WTC11 (cell line): ENCODE measurements around the gene SCGB3A2. TPM values are rescaled to one million over a fixed set of nuclear protein-coding genes. Genes with fewer than 3 reads are reported as not detected.
A peak's percentile ranks its signal among the peaks of the same experiment; 100 is the strongest.

ENCODE experiments used
- ATAC-seq: fragments of 200-7000 bp; cut with Tn5 transposase; 2 replicates; pipeline ENCODE4 v1.10.0; 2021; ENCODE audit warnings: mild to moderate bottlenecking, moderate library complexity
- CTCF ChIA-PET: fragments of 300-600 bp; sonication (Branson Sonifier 250); formaldehyde crosslinking; loops from one replicate; lab custom pipeline; 2021; ENCODE audit warnings: antibody characterized with exemption; lab: Charles Lee
- POLR2A ChIA-PET: fragments of 350-600 bp; sonication (Branson Sonifier 250); formaldehyde crosslinking; loops from one replicate; lab custom pipeline; 2021; ENCODE audit warnings: antibody characterized with exemption; lab: Charles Lee
- DNase-seq: peaks from one replicate; pipeline ENCODE4 v3.0.0; 2021; ENCODE audit warnings: low spot score
- H3K27ac Mint-ChIP-seq: 2 replicates; pipeline ENCODE4 v1.8.0; 2021; ENCODE audit warnings: mixed read lengths
- H3K27me3 Mint-ChIP-seq: 2 replicates; pipeline ENCODE4 v1.8.0; 2021; ENCODE audit warnings: low read depth, mild to moderate bottlenecking, moderate library complexity, mixed read lengths
- H3K36me3 Mint-ChIP-seq: 2 replicates; pipeline ENCODE4 v1.8.0; 2021; ENCODE audit warnings: mixed read lengths
- H3K4me1 Mint-ChIP-seq: 2 replicates; pipeline ENCODE4 v1.8.0; 2022; ENCODE audit warnings: mixed read lengths
- H3K4me3 Mint-ChIP-seq: 2 replicates; pipeline ENCODE4 v1.8.0; 2021; ENCODE audit warnings: mild to moderate bottlenecking, moderate library complexity, mixed read lengths
- H3K9me3 Mint-ChIP-seq: 2 replicates; pipeline ENCODE4 v1.8.0; 2021; ENCODE audit warnings: mixed read lengths
- ELF4 ChIP-seq: sonication (generic); formaldehyde crosslinking; IDR thresholded peaks from 2 replicates; pipeline ENCODE4 v1.8.1; 2022; ENCODE audit warnings: low read depth, mild to moderate bottlenecking, moderate library complexity, missing genetic modification reagents
- EMX1 ChIP-seq: fragments of 250-450 bp; sonication (Bioruptor Pico); IDR thresholded peaks from 2 replicates; pipeline ENCODE4 v1.8.0; 2021; ENCODE audit warnings: mild to moderate bottlenecking
- FOXP1 ChIP-seq: sonication (generic); formaldehyde crosslinking; IDR thresholded peaks from 2 replicates; pipeline ENCODE4 v1.8.0; 2022; ENCODE audit warnings: missing genetic modification reagents, mild to moderate bottlenecking, moderate library complexity, borderline replicate concordance
- NR2C2 ChIP-seq: sonication (generic); formaldehyde crosslinking; IDR thresholded peaks from 2 replicates; pipeline ENCODE4 v1.8.0; 2022; ENCODE audit warnings: mild to moderate bottlenecking, missing genetic modification reagents
- PRRX2 ChIP-seq: fragments of 250-450 bp; sonication (Bioruptor Pico); IDR thresholded peaks from 2 replicates; pipeline ENCODE4 v1.8.0; 2021; ENCODE audit warnings: mild to moderate bottlenecking
- SMAD3 ChIP-seq: sonication (generic); formaldehyde crosslinking; IDR thresholded peaks from 2 replicates; pipeline ENCODE4 v1.8.0; 2022; ENCODE audit warnings: missing genetic modification reagents, mild to moderate bottlenecking, borderline replicate concordance
- SMAD4 ChIP-seq: sonication (generic); formaldehyde crosslinking; IDR thresholded peaks from 2 replicates; pipeline ENCODE4 v1.8.0; 2022; ENCODE audit warnings: mild to moderate bottlenecking, missing genetic modification reagents
- TCF7 ChIP-seq: sonication (generic); formaldehyde crosslinking; IDR thresholded peaks from 2 replicates; pipeline ENCODE4 v1.8.0; 2022; ENCODE audit warnings: mild to moderate bottlenecking, low read depth, missing genetic modification reagents, moderate library complexity
- total RNA-seq: library from RNA; stranded (reverse); gene quantifications from 3 replicates; pipeline ENCODE4 v1.2.3, GENCODE V29; 2021
- TF ChIP-seq, protein P1 (sequence below): sonication (generic); formaldehyde crosslinking; IDR thresholded peaks from 2 replicates; pipeline ENCODE4 v1.8.0; 2023; ENCODE audit warnings: mild to moderate bottlenecking, missing genetic modification reagents
- TF ChIP-seq, protein P2 (sequence below): sonication (generic); formaldehyde crosslinking; IDR thresholded peaks from 2 replicates; pipeline ENCODE4 v1.8.1; 2022; ENCODE audit warnings: low read depth, mild to moderate bottlenecking, moderate library complexity, missing genetic modification reagents, borderline replicate concordance
- TF ChIP-seq, protein P3 (sequence below): sonication (generic); formaldehyde crosslinking; conservative IDR thresholded peaks from 2 replicates; pipeline ENCODE4 v1.8.1; 2023; ENCODE audit warnings: mild to moderate bottlenecking, low read depth, missing genetic modification reagents, moderate library complexity
- TF ChIP-seq, protein P4 (sequence below): fragments of 250-450 bp; sonication (Bioruptor Pico); IDR thresholded peaks from 2 replicates; pipeline ENCODE4 v1.9.0; 2021; ENCODE audit warnings: mild to moderate bottlenecking, borderline replicate concordance
- TF ChIP-seq, protein P5 (sequence below): fragments of 250-450 bp; sonication (Bioruptor Pico); IDR thresholded peaks from 2 replicates; pipeline ENCODE4 v1.9.0; 2021; ENCODE audit warnings: mild to moderate bottlenecking
- TF ChIP-seq, protein P6 (sequence below): sonication (generic); formaldehyde crosslinking; IDR thresholded peaks from 2 replicates; pipeline ENCODE4 v1.8.0; 2022; ENCODE audit warnings: mild to moderate bottlenecking, missing genetic modification reagents
- TF ChIP-seq, protein P7 (sequence below): sonication (generic); formaldehyde crosslinking; IDR thresholded peaks from 2 replicates; pipeline ENCODE4 v1.8.1; 2023; ENCODE audit warnings: mild to moderate bottlenecking, missing genetic modification reagents
- TF ChIP-seq, protein P8 (sequence below): sonication (generic); formaldehyde crosslinking; IDR thresholded peaks from 2 replicates; pipeline ENCODE4 v1.8.0; 2022; ENCODE audit warnings: mild to moderate bottlenecking, missing genetic modification reagents

The SCGB3A2 gene
- total RNA-seq, 1 experiment from 2014 or later: 79.1 TPM

DNA sequence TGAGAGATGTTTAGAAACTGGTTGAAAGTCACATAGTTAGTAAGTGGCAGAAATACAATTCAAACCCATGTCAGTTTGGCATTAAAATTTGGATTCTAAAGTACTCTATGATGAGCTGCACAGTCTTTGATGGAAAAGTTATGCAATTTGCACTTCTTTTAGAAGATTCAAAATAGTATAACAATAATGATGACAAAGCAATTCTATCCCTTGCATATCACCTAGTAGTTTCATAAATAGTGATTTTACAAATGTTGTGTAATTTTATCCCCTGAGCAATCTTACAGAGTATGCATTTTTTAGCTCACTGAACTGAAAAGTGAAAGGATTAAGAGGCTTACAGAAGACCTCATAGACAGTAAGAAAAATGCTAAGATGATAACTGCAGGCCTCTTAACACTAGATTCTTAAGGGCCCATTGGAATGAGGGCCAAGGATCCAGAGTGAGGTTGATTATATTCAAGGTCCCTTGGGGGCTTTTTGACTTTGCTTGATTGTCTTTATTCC lies 24.2 kb downstream of the SCGB3A2 start:
- Mint-ChIP-seq H3K4me1 (peaks cover 21% of the 10 kb centered on the region), H3K36me3 (no peaks in the 10 kb centered on the region), H3K27ac (no peak overlapping the region), H3K27me3 (no peaks in the 10 kb centered on the region), H3K9me3 (no peaks in the 10 kb centered on the region), H3K4me3 (no peak overlapping the region)
- POLR2A ChIA-PET: no interaction called here
- DNase-seq (no peak), ATAC-seq (no peak)
- TF ChIP-seq SMAD4 (CRISPR knock-in tag): no peak
- no peak for TF ChIP-seq PRRX2 (CRISPR knock-in tag)
- TF ChIP-seq TCF7 (CRISPR knock-in tag): no peak
- TF ChIP-seq, protein P1, sequence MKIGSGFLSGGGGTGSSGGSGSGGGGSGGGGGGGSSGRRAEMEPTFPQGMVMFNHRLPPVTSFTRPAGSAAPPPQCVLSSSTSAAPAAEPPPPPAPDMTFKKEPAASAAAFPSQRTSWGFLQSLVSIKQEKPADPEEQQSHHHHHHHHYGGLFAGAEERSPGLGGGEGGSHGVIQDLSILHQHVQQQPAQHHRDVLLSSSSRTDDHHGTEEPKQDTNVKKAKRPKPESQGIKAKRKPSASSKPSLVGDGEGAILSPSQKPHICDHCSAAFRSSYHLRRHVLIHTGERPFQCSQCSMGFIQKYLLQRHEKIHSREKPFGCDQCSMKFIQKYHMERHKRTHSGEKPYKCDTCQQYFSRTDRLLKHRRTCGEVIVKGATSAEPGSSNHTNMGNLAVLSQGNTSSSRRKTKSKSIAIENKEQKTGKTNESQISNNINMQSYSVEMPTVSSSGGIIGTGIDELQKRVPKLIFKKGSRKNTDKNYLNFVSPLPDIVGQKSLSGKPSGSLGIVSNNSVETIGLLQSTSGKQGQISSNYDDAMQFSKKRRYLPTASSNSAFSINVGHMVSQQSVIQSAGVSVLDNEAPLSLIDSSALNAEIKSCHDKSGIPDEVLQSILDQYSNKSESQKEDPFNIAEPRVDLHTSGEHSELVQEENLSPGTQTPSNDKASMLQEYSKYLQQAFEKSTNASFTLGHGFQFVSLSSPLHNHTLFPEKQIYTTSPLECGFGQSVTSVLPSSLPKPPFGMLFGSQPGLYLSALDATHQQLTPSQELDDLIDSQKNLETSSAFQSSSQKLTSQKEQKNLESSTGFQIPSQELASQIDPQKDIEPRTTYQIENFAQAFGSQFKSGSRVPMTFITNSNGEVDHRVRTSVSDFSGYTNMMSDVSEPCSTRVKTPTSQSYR (CRISPR knock-in tag): no peak
- no peak for TF ChIP-seq FOXP1
- TF ChIP-seq SMAD3: no peak
- TF ChIP-seq, protein P2, sequence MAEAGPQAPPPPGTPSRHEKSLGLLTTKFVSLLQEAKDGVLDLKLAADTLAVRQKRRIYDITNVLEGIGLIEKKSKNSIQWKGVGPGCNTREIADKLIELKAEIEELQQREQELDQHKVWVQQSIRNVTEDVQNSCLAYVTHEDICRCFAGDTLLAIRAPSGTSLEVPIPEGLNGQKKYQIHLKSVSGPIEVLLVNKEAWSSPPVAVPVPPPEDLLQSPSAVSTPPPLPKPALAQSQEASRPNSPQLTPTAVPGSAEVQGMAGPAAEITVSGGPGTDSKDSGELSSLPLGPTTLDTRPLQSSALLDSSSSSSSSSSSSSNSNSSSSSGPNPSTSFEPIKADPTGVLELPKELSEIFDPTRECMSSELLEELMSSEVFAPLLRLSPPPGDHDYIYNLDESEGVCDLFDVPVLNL (CRISPR knock-in tag): no peak
- CTCF ChIA-PET: interaction anchor here (1.1 kb wide), 1 partner anchor 16 kb away, joined by 4 read pairs; no protein-coding TSS in a partner anchor

DNA sequence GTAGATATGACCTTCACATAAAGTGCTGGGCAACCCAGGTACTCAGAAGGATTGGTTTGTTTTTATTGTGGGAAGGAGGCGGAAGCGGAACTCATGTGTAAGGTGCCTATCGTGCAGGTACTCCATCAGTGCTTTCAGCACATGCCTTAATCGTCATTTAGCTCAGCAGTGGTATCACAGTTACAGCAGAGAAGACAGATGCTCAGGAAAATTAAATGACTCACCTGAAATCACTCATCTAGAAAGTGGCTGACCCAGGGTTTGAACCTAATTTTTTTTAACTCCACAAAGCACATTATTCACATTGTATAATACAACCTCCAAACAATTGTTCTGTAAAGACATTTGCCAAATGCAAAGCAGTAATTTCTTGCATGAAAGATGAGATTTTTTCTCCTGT lies 25.6 kb downstream of the SCGB3A2 start:
- TF ChIP-seq, protein P3, sequence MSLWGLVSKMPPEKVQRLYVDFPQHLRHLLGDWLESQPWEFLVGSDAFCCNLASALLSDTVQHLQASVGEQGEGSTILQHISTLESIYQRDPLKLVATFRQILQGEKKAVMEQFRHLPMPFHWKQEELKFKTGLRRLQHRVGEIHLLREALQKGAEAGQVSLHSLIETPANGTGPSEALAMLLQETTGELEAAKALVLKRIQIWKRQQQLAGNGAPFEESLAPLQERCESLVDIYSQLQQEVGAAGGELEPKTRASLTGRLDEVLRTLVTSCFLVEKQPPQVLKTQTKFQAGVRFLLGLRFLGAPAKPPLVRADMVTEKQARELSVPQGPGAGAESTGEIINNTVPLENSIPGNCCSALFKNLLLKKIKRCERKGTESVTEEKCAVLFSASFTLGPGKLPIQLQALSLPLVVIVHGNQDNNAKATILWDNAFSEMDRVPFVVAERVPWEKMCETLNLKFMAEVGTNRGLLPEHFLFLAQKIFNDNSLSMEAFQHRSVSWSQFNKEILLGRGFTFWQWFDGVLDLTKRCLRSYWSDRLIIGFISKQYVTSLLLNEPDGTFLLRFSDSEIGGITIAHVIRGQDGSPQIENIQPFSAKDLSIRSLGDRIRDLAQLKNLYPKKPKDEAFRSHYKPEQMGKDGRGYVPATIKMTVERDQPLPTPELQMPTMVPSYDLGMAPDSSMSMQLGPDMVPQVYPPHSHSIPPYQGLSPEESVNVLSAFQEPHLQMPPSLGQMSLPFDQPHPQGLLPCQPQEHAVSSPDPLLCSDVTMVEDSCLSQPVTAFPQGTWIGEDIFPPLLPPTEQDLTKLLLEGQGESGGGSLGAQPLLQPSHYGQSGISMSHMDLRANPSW: no peak
- TF ChIP-seq, protein P4, sequence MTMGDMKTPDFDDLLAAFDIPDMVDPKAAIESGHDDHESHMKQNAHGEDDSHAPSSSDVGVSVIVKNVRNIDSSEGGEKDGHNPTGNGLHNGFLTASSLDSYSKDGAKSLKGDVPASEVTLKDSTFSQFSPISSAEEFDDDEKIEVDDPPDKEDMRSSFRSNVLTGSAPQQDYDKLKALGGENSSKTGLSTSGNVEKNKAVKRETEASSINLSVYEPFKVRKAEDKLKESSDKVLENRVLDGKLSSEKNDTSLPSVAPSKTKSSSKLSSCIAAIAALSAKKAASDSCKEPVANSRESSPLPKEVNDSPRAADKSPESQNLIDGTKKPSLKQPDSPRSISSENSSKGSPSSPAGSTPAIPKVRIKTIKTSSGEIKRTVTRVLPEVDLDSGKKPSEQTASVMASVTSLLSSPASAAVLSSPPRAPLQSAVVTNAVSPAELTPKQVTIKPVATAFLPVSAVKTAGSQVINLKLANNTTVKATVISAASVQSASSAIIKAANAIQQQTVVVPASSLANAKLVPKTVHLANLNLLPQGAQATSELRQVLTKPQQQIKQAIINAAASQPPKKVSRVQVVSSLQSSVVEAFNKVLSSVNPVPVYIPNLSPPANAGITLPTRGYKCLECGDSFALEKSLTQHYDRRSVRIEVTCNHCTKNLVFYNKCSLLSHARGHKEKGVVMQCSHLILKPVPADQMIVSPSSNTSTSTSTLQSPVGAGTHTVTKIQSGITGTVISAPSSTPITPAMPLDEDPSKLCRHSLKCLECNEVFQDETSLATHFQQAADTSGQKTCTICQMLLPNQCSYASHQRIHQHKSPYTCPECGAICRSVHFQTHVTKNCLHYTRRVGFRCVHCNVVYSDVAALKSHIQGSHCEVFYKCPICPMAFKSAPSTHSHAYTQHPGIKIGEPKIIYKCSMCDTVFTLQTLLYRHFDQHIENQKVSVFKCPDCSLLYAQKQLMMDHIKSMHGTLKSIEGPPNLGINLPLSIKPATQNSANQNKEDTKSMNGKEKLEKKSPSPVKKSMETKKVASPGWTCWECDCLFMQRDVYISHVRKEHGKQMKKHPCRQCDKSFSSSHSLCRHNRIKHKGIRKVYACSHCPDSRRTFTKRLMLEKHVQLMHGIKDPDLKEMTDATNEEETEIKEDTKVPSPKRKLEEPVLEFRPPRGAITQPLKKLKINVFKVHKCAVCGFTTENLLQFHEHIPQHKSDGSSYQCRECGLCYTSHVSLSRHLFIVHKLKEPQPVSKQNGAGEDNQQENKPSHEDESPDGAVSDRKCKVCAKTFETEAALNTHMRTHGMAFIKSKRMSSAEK (CRISPR knock-in tag): no peak
- TF ChIP-seq NR2C2 (no peak), ELF4 (CRISPR knock-in tag) (no peak), EMX1 (CRISPR knock-in tag) (no peak)
- TF ChIP-seq, protein P5, sequence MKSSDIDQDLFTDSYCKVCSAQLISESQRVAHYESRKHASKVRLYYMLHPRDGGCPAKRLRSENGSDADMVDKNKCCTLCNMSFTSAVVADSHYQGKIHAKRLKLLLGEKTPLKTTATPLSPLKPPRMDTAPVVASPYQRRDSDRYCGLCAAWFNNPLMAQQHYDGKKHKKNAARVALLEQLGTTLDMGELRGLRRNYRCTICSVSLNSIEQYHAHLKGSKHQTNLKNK (CRISPR knock-in tag): no peak
- TF ChIP-seq, protein P6, sequence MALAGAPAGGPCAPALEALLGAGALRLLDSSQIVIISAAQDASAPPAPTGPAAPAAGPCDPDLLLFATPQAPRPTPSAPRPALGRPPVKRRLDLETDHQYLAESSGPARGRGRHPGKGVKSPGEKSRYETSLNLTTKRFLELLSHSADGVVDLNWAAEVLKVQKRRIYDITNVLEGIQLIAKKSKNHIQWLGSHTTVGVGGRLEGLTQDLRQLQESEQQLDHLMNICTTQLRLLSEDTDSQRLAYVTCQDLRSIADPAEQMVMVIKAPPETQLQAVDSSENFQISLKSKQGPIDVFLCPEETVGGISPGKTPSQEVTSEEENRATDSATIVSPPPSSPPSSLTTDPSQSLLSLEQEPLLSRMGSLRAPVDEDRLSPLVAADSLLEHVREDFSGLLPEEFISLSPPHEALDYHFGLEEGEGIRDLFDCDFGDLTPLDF (CRISPR knock-in tag): no peak
- TF ChIP-seq, protein P7, sequence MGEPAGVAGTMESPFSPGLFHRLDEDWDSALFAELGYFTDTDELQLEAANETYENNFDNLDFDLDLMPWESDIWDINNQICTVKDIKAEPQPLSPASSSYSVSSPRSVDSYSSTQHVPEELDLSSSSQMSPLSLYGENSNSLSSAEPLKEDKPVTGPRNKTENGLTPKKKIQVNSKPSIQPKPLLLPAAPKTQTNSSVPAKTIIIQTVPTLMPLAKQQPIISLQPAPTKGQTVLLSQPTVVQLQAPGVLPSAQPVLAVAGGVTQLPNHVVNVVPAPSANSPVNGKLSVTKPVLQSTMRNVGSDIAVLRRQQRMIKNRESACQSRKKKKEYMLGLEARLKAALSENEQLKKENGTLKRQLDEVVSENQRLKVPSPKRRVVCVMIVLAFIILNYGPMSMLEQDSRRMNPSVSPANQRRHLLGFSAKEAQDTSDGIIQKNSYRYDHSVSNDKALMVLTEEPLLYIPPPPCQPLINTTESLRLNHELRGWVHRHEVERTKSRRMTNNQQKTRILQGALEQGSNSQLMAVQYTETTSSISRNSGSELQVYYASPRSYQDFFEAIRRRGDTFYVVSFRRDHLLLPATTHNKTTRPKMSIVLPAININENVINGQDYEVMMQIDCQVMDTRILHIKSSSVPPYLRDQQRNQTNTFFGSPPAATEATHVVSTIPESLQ: no peak
- TF ChIP-seq, protein P8, sequence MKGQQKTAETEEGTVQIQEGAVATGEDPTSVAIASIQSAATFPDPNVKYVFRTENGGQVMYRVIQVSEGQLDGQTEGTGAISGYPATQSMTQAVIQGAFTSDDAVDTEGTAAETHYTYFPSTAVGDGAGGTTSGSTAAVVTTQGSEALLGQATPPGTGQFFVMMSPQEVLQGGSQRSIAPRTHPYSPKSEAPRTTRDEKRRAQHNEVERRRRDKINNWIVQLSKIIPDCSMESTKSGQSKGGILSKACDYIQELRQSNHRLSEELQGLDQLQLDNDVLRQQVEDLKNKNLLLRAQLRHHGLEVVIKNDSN (CRISPR knock-in tag): no peak
- H3K36me3 Mint-ChIP-seq: no peaks in the 10 kb centered on the region
- DNase-seq: no peak
- H3K9me3 Mint-ChIP-seq: no peaks in the 10 kb centered on the region
- peaks cover 24% of the 10 kb centered on the region for H3K4me1 Mint-ChIP-seq
- ChIA-PET CTCF (no interaction called here), POLR2A (no interaction called here)
- H3K27me3 Mint-ChIP-seq: no peaks in the 10 kb centered on the region
- no peak overlapping the region for H3K4me3 Mint-ChIP-seq
- peak overlapping the region; percentile 24; the same call in 1 of the 2 replicates for H3K27ac Mint-ChIP-seq
- no peak for ATAC-seq
